SK-N-SH (cell line): ENCODE data around the gene ADGRD2. TPM values are rescaled to one million over a fixed set of nuclear protein-coding genes. Genes with fewer than 3 reads are reported as not detected.

ENCODE experiments used
- CHD2 ChIP-seq: fragments of 150-350 bp; IDR thresholded peaks from 2 replicates; pipeline ENCODE4 v1.6.1; 2018; ENCODE audit warnings: low read length; ENCODE audit not compliant: partially characterized antibody
- CTCF ChIP-seq: fragments of 200-600 bp; sonication (generic); IDR thresholded peaks from 2 replicates; pipeline ENCODE4 v1.6.1; 2017; ENCODE audit warnings: antibody characterized with exemption, mild to moderate bottlenecking, moderate library complexity
- ELF1 ChIP-seq: IDR thresholded peaks from 2 replicates; pipeline ENCODE4 v1.4.0; 2012
- EP300 ChIP-seq, 2 experiments: IDR thresholded peaks; 2 replicates each; pipeline versions ENCODE4 v1.4.0 to v1.6.1; 2012; ENCODE audit warnings: borderline replicate concordance in 1 of 2, low read depth in 1 of 2, low read length in 1 of 2
- EZH2phosphoT487 ChIP-seq: fragments of 200-600 bp; sonication (generic); IDR thresholded peaks from 2 replicates; pipeline ENCODE4 v1.6.1; 2017; ENCODE audit warnings: low read depth, mixed run types, mild to moderate bottlenecking, antibody characterized with exemption, moderate library complexity, borderline replicate concordance
- FOSL2 ChIP-seq: IDR thresholded peaks from 2 replicates; pipeline ENCODE4 v1.4.0; 2012; ENCODE audit warnings: low read depth, mild to moderate bottlenecking, moderate library complexity, borderline replicate concordance
- GATA2 ChIP-seq: sonication (generic); formaldehyde crosslinking; IDR thresholded peaks from 2 replicates; pipeline ENCODE4 v1.5.0; 2020; ENCODE audit warnings: mild to moderate bottlenecking, missing genetic modification reagents
- IRF3 ChIP-seq: fragments of 150-350 bp; IDR thresholded peaks from 2 replicates; pipeline ENCODE4 v1.6.1; 2016; ENCODE audit warnings: mild to moderate bottlenecking, low read depth, low read length
- MAX ChIP-seq: IDR thresholded peaks from 2 replicates; pipeline ENCODE4 v1.4.0; 2012; ENCODE audit warnings: low read depth
- POLR2AphosphoS5 ChIP-seq: IDR thresholded peaks from 2 replicates; pipeline ENCODE4 v1.6.1; 2012; ENCODE audit warnings: low read depth, low read length
- RFX5 ChIP-seq: IDR thresholded peaks from 2 replicates; pipeline ENCODE4 v1.6.1; 2012; ENCODE audit warnings: mild to moderate bottlenecking, improper control_type of control experiment, low read length
- RXRA ChIP-seq: IDR thresholded peaks from 2 replicates; pipeline ENCODE4 v1.4.0; 2012; ENCODE audit warnings: low read depth, mild to moderate bottlenecking, borderline replicate concordance
- SIN3A ChIP-seq: IDR thresholded peaks from 2 replicates; pipeline ENCODE4 v1.6.1; 2012; ENCODE audit warnings: low read depth, mild to moderate bottlenecking, low read length, moderate library complexity, borderline replicate concordance
- SMC3 ChIP-seq: IDR thresholded peaks from 2 replicates; pipeline ENCODE4 v1.6.1; 2012; ENCODE audit warnings: low read depth, low read length, improper control_type of control experiment
- TCF12 ChIP-seq: IDR thresholded peaks from 2 replicates; pipeline ENCODE4 v1.4.0; 2012
- TEAD4 ChIP-seq: IDR thresholded peaks from 2 replicates; pipeline ENCODE4 v1.4.0; 2012; ENCODE audit warnings: mild to moderate bottlenecking, borderline replicate concordance; ENCODE audit not compliant: insufficient read depth
- USF2 ChIP-seq: fragments of 150-350 bp; IDR thresholded peaks from 2 replicates; pipeline ENCODE4 v1.6.1; 2017; ENCODE audit warnings: antibody characterized with exemption, low read length, low read depth, borderline replicate concordance
- YY1 ChIP-seq: IDR thresholded peaks from 2 replicates; pipeline ENCODE4 v1.4.0; 2012; ENCODE audit warnings: low read depth, mild to moderate bottlenecking
- ZBTB33 ChIP-seq: IDR thresholded peaks from 2 replicates; pipeline ENCODE4 v1.4.0; 2012; ENCODE audit warnings: low read depth, borderline replicate concordance
- polyA plus RNA-seq, 3 experiments: library from polyadenylated mRNA; depleted of rRNA; stranded (reverse); fragments of >200 nt; gene quantifications; 2 replicates each; pipeline ENCODE4 v1.2.3, GENCODE V29; 2012
- TF ChIP-seq, protein P1 (sequence below): IDR thresholded peaks from 2 replicates; pipeline ENCODE4 v1.4.0; 2012; ENCODE audit warnings: low read depth, borderline replicate concordance
- TF ChIP-seq, protein P2 (sequence below): IDR thresholded peaks from 2 replicates; pipeline ENCODE4; 2012

The ADGRD2 gene
- polyA plus RNA-seq, 1 of the 3 experiments (the other 2 are of a cell fraction): 0.05 TPM

- TF ChIP-seq CTCF: peak; percentile 82
- TF ChIP-seq FOSL2: no peak
- peak; percentile 27; the same call in 1 of the 2 replicates for TF ChIP-seq TCF12
- TF ChIP-seq SMC3: no peak
- no peak for TF ChIP-seq EZH2phosphoT487
- TF ChIP-seq, protein P1, sequence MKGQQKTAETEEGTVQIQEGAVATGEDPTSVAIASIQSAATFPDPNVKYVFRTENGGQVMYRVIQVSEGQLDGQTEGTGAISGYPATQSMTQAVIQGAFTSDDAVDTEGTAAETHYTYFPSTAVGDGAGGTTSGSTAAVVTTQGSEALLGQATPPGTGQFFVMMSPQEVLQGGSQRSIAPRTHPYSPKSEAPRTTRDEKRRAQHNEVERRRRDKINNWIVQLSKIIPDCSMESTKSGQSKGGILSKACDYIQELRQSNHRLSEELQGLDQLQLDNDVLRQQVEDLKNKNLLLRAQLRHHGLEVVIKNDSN: no peak
- TF ChIP-seq POLR2AphosphoS5: peak; percentile 82
- peak; percentile 98 for TF ChIP-seq YY1
- TF ChIP-seq USF2: no peak
- no peak for TF ChIP-seq RXRA
- peak; percentile 79 for TF ChIP-seq ELF1
- TF ChIP-seq TEAD4: no peak
- TF ChIP-seq GATA2 (CRISPR knock-in tag): no peak
- TF ChIP-seq SIN3A: peak; percentile 78; the same call in 1 of the 2 replicates
- TF ChIP-seq ZBTB33: no peak
- TF ChIP-seq EP300 (IDR thresholded peaks at IDR 0.05; ENCODE audit: borderline replicate concordance in 1 of 2, low read depth in 1 of 2, low read length in 1 of 2): peak in 1 of 2 experiments; percentile 37; a peak in 1 of 4 replicates
- TF ChIP-seq CHD2: peak; percentile 91
- TF ChIP-seq MAX: peak; percentile 88
- TF ChIP-seq, protein P2, sequence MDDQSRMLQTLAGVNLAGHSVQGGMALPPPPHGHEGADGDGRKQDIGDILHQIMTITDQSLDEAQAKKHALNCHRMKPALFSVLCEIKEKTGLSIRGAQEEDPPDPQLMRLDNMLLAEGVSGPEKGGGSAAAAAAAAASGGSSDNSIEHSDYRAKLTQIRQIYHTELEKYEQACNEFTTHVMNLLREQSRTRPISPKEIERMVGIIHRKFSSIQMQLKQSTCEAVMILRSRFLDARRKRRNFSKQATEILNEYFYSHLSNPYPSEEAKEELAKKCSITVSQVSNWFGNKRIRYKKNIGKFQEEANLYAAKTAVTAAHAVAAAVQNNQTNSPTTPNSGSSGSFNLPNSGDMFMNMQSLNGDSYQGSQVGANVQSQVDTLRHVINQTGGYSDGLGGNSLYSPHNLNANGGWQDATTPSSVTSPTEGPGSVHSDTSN: no peak
- no peak for TF ChIP-seq RFX5
- TF ChIP-seq IRF3: no peak
- TF ChIP-seq, all 33 proteins: peak for 15
Observed at GRCh38 chr9:124415102-124415851, 35.0 kb upstream of the ADGRD2 start, which contains the start of gene PSMB7 (continued).
